Erythroblast (primary cell): Measurements from ENCODE around the gene RHBDD2.

ENCODE experiments used
- GATA1 ChIP-seq: IDR thresholded peaks from 2 replicates; pipeline ENCODE4 v1.6.1; 2011; ENCODE audit warnings: low read depth, mild to moderate bottlenecking, control low read depth, low read length, moderate library complexity
- POLR2A ChIP-seq: IDR thresholded peaks from 2 replicates; pipeline ENCODE4 v1.6.1; 2011; ENCODE audit warnings: mild to moderate bottlenecking, low read length

GRCh38 chr7:75916259-75916658 is 37.4 kb downstream of the RHBDD2 start:
- TF ChIP-seq POLR2A: no peak
- TF ChIP-seq GATA1: no peak
